ENCODE measurements around the gene ACSM6.

The ACSM6 gene

GRCh38 chr10:95273393-95274312, 79.6 kb downstream of the ACSM6 start:
- DNase-seq (ENCODE audit: low spot score): no peak

GRCh38 chr10:95275726-95276366, 81.8 kb downstream of the ACSM6 start:
- DNase-seq (ENCODE audit: low spot score): no peak

GRCh38 chr10:95276367-95277200, 82.5 kb downstream of the ACSM6 start:
- no peak for DNase-seq (ENCODE audit: low spot score)

- DNase-seq (ENCODE audit: low spot score): no peak
Observed at GRCh38 chr10:95277201-95277570, 83.1 kb downstream of the ACSM6 start.

GRCh38 chr10:95277614-95278013, 83.6 kb downstream of the ACSM6 start:
- no peak for DNase-seq (ENCODE audit: low spot score)
